Hepatocyte (in vitro differentiated cells): Measurements from ENCODE around the gene SPATA1. TPM values are rescaled to one million over a fixed set of nuclear protein-coding genes. Genes with fewer than 3 reads are reported as not detected.

ENCODE experiments used
- DNase-seq: peaks from one replicate; pipeline ENCODE4 v3.0.0-alpha.2; 2016; ENCODE audit warnings: low spot score
- H2AFZ ChIP-seq: fragments of 200-600 bp; sonication (generic); 2 replicates; pipeline ENCODE4 v1.6.0; 2016; ENCODE audit warnings: antibody characterized with exemption, mild to moderate bottlenecking
- H3K27ac ChIP-seq: fragments of 200-600 bp; sonication (generic); 2 replicates; pipeline ENCODE4 v1.5.1; 2016; ENCODE audit warnings: mild to moderate bottlenecking
- H3K27me3 ChIP-seq: fragments of 200-600 bp; sonication (generic); 2 replicates; pipeline ENCODE4 v1.6.1; 2016
- H3K36me3 ChIP-seq: fragments of 200-600 bp; sonication (generic); replicated peaks from 2 replicates; pipeline ENCODE4 v1.5.1; 2016; ENCODE audit warnings: low read depth; ENCODE audit not compliant: insufficient read depth
- H3K4me1 ChIP-seq: fragments of 200-600 bp; sonication (generic); 2 replicates; pipeline ENCODE4 v1.5.1; 2016; ENCODE audit warnings: mild to moderate bottlenecking, moderate library complexity; ENCODE audit not compliant: insufficient read depth
- H3K4me2 ChIP-seq: fragments of 200-600 bp; sonication (generic); 2 replicates; pipeline ENCODE4 v1.6.0; 2016
- H3K4me3 ChIP-seq: fragments of 200-600 bp; sonication (generic); 2 replicates; pipeline ENCODE4 v1.5.1; 2016; ENCODE audit warnings: mild to moderate bottlenecking
- H3K79me2 ChIP-seq: fragments of 200-600 bp; sonication (generic); 2 replicates; pipeline ENCODE4 v1.6.0; 2017; ENCODE audit warnings: mild to moderate bottlenecking
- H3K9me2 ChIP-seq: fragments of 200-600 bp; sonication (generic); replicated peaks from 2 replicates; pipeline ENCODE4 v1.6.0; 2017; ENCODE audit warnings: mild to moderate bottlenecking; ENCODE audit not compliant: insufficient read depth
- H3K9me3 ChIP-seq: fragments of 200-600 bp; sonication (generic); 2 replicates; pipeline ENCODE4 v1.5.1; 2016; ENCODE audit warnings: low read depth, mild to moderate bottlenecking
- H4K20me1 ChIP-seq: fragments of 200-600 bp; sonication (generic); 2 replicates; pipeline ENCODE4 v1.6.0; 2016; ENCODE audit warnings: mild to moderate bottlenecking; ENCODE audit not compliant: insufficient read depth, poor library complexity, severe bottlenecking
- EZH2 ChIP-seq: fragments of 200-600 bp; sonication (generic); IDR thresholded peaks from 2 replicates; pipeline ENCODE4 v1.6.1; 2016; ENCODE audit warnings: antibody characterized with exemption, mild to moderate bottlenecking, borderline replicate concordance
- EZH2phosphoT487 ChIP-seq: fragments of 200-600 bp; sonication (generic); IDR thresholded peaks from one replicate; pipeline ENCODE4 v1.6.1; 2018; ENCODE audit warnings: antibody characterized with exemption, mild to moderate bottlenecking, low read depth, moderate library complexity; ENCODE audit not compliant: unreplicated experiment, severe bottlenecking
- WGBS: methylation state at CpG from one replicate; pipeline ENCODE4 v1.1.6; 2016; ENCODE audit warnings: low lambda C conversion rate; ENCODE audit errors: missing lambda C conversion rate; 5-methylcytosine and 5-hydroxymethylcytosine counted together
- polyA plus RNA-seq: library from polyadenylated mRNA; unstranded; fragments of >200 nt; fragmentation: Nextera tagmentation; extraction: Ambion mirVana; gene quantifications from 2 replicates; pipeline ENCODE4 v1.2.1, GENCODE V29; 2016
- total RNA-seq: library from RNA; depleted of rRNA; stranded (reverse); fragments of >200 nt; gene quantifications from 2 replicates; pipeline ENCODE4 v1.2.3, GENCODE V29; 2014
- TF ChIP-seq, protein P1 (sequence below): fragments of 200-600 bp; sonication (generic); IDR thresholded peaks from 2 replicates; pipeline ENCODE4 v1.5.1; 2016; ENCODE audit warnings: antibody characterized with exemption, mild to moderate bottlenecking; ENCODE audit not compliant: poor library complexity

The SPATA1 gene
- total and polyA plus RNA-seq, 2 experiments from 2014 or later, result 0.70 to 0.90 TPM

DNA sequence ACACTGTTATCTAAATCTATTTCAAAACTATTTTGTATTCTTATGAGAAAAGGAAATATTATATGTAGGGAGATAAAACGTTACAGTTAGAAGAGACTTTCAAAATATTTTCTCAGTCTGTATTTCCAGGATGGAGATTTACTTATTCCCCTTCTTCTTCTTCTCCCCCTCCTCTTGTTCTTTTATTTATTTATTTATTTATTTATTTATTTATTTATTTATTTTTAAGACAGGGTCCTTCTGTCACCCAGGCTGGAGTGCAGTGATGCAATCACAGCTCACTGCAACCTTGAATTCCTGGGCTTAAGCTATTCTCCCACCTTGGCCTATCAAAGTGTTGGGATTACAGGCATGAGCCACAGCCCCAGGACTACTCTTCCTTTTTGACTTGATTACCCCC lies 30.0 kb upstream of the SPATA1 start:
- no peak for DNase-seq
- Histone ChIP-seq H3K27ac (no peak overlapping the region), H3K4me1 (peaks cover 12% of the 10 kb centered on the region), H3K9me2 (no peaks in the 10 kb centered on the region), H3K4me3 (no peak overlapping the region), H3K4me2 (no peak overlapping the region), H4K20me1 (peaks cover 11% of the 10 kb centered on the region), H2AFZ (no peak overlapping the region), H3K27me3 (peaks cover 52% of the 10 kb centered on the region), H3K9me3 (no peaks in the 10 kb centered on the region), H3K36me3 (no peaks in the 10 kb centered on the region), H3K79me2 (peaks cover 16% of the 10 kb centered on the region)
- 48% methylated on average over 1 of the region's 1 CpG for WGBS
- TF ChIP-seq, protein P1, sequence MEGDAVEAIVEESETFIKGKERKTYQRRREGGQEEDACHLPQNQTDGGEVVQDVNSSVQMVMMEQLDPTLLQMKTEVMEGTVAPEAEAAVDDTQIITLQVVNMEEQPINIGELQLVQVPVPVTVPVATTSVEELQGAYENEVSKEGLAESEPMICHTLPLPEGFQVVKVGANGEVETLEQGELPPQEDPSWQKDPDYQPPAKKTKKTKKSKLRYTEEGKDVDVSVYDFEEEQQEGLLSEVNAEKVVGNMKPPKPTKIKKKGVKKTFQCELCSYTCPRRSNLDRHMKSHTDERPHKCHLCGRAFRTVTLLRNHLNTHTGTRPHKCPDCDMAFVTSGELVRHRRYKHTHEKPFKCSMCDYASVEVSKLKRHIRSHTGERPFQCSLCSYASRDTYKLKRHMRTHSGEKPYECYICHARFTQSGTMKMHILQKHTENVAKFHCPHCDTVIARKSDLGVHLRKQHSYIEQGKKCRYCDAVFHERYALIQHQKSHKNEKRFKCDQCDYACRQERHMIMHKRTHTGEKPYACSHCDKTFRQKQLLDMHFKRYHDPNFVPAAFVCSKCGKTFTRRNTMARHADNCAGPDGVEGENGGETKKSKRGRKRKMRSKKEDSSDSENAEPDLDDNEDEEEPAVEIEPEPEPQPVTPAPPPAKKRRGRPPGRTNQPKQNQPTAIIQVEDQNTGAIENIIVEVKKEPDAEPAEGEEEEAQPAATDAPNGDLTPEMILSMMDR, result no peak
- TF ChIP-seq EZH2phosphoT487 (no peak), EZH2 (no peak)

DNA sequence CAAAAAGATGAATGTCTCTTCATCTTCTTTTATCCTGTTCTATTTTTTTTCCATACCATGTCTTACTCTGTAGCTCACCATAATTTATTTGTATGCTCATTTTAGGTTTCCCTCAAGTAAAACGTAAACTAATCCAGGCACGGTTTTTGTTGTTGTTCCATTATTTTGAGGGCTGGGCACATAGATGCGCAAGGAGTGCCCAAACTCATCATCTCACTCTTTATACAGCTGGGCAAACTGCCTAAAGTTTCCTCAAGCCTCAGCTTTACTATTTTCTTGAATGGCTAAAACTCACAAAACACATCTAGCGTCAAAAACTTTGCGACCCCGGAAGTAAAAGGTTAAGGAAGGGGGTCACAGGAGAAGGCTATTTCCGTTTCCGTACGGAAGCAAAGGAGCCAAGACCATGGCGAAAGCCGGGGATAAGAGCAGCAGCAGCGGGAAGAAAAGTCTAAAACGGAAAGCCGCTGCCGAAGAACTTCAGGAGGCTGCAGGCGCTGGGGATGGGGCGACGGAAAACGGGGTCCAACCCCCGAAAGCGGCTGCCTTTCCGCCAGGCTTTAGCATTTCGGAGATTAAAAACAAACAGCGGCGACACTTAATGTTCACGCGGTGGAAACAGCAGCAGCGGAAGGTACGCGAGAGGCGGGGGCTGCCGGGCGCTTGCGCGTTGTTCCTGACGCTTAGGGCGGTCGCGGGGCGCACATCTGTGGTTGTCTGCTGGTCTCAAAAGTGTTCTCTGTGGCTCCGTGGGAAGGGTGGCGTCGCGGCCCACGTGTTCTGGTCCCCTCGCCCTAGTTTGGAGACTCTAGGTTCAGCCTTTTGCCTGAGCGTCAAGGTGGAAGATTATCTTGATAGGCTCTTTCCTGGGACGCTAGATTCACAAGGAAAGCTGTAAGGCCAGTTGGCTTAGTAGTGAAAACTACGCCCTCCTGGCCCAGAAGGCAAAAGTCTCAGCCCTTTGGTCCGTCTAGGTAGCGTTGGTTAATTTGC lies 27.0 kb upstream of the SPATA1 start, which contains the start of gene RPF1:
Gene RPF1 (plus strand): TSS at position 391 of the 993 bp plus-strand sequence. CDS start 16 bp downstream, at position 407.
- Histone ChIP-seq H3K4me3 (peak within 1 kb of the TSS; percentile 84), H2AFZ (peak within 1 kb of the TSS; percentile 99), H3K4me1 (peaks cover 14% of the 10 kb centered on the region), H3K36me3 (no peaks in the 10 kb centered on the region), H3K4me2 (peak within 1 kb of the TSS; percentile 89), H3K27ac (peak within 1 kb of the TSS; percentile 91), H3K9me2 (no peaks in the 10 kb centered on the region), H3K79me2 (peaks cover 43% of the 10 kb centered on the region), H3K27me3 (peaks cover 30% of the 10 kb centered on the region), H3K9me3 (no peaks in the 10 kb centered on the region), H4K20me1 (peaks cover 12% of the 10 kb centered on the region)
- TF ChIP-seq EZH2phosphoT487, result no peak
- DNase-seq, result peak; percentile 80
- WGBS, result 7% methylated on average over 51 of the region's 51 CpGs

DNA sequence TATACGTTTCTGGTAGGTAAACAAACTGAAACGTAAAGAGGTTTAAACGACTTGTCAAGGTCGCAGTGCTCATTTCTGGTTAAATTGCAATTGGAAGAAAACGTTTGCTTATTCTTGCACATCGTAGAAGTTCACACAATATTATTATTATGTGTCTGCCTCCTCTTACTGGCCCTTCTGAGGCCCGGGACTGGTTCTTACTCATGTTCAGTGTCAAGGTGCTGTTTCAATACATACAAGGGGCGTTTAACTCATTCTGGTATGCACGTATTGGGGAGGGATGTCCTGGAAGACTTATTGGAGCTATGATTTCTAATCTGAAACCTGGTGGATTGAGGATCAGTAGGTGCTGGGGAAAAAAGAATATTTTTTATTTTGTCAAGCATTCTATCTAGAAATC lies 26.2 kb upstream of the SPATA1 start:
- WGBS, result 6% methylated on average over 9 of the region's 9 CpGs
- peak; percentile 3 for DNase-seq

More for the DNA sequence above, 26.2 kb upstream of the SPATA1 start:
- no peaks in the 10 kb centered on the region for H3K36me3 ChIP-seq
- H3K4me3 ChIP-seq, result peak overlapping the region; percentile 84
- TF ChIP-seq, protein P1, result no peak
- no peak for TF ChIP-seq EZH2phosphoT487
- no peak for TF ChIP-seq EZH2
- H3K9me3 ChIP-seq, result no peaks in the 10 kb centered on the region
- H3K4me2 ChIP-seq, result peak overlapping the region; percentile 89
- H3K27me3 ChIP-seq, result peaks cover 22% of the 10 kb centered on the region
- H3K79me2 ChIP-seq, result peaks cover 52% of the 10 kb centered on the region
- H3K9me2 ChIP-seq, result no peaks in the 10 kb centered on the region
- peak overlapping the region; percentile 91 for H3K27ac ChIP-seq
- H2AFZ ChIP-seq, result peak overlapping the region; percentile 99
- peaks cover 12% of the 10 kb centered on the region for H4K20me1 ChIP-seq
- peaks cover 14% of the 10 kb centered on the region for H3K4me1 ChIP-seq
